ENCODE measurements around the gene NDUFS8. TPM values are rescaled to one million over a fixed set of nuclear protein-coding genes. Genes with fewer than 3 reads are reported as not detected.

NDUFS8 gene
- total RNA-seq, 5 donors from 2014 or later (not counting 1 experiment from before 2014, with no cell fraction given) = 76.9 to 102 (median 91.1) TPM

DNA sequence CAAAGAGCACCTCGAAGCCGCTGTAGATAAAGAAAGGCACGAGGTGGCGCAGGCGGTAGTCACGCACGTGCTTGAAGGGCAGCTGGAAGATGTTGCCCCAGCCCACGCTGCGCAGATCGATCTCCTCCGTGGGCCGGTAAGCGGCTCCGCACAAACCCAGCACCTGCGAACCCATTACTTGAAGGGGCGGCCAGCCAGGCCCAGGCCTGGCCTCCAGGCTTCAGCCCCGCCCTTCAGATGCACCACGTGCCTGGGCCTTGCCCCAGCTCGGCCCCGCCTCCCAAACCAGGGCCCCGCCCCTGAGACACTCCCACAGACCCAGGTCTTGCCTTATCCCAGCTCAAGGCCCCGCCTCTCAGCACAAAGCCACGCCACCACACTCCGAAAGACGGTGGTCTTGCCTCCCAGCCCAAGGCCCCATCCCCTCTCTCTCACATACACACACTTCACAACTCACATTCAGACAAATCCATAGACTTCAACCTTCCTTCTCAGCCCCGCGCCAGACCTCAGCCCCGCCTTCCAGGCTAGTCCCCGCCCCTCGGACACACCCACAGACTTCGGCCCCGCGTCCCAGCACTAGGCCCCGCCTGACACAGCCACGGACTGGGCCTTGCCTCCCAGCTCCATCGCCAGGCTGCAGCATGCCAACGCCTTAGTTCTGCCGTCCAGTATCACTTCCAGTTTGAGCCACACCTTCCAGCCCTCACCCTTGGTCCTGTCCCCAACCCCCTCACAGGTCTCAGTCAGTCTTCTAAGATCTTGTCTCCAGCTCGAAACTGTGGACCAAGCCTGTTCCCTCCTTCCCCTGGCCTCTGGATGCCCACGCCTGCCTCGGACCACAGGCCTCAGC lies 33.6 kb upstream of the NDUFS8 start:
- 89% methylated on average over 41 of the region's 41 CpGs for WGBS (ENCODE audit: insufficient coverage)
- Mint-ChIP-seq H3K36me3 (no peaks in the 10 kb centered on the region), H3K4me1 (peaks cover 18 to 29% (median 27%) of the 10 kb centered on the region in 3 donors), H3K27ac (no peak overlapping the region), H3K27me3 (peaks cover 0 to under 1% of the 10 kb centered on the region in 2 donors), H3K9me3 (no peaks in the 10 kb centered on the region), H3K4me3 (no peak overlapping the region)
- Histone ChIP-seq H3K27me3 (replicated peaks in 1 of 2; ENCODE audit: control insufficient read depth in 2 of 2, extremely low read depth in 1 of 2, insufficient read depth in 2 of 2, low read length in 1 of 2) (no peaks in the 10 kb centered on the region), H3K4me3 (ENCODE audit: control insufficient read depth in 1 of 2, extremely low read depth in 1 of 2, low read length in 1 of 2) (no peak overlapping the region), H3K9me3 (no peaks in the 10 kb centered on the region), H3K4me1 (ENCODE audit: control insufficient read depth in 1 of 2, extremely low read depth in 1 of 2, insufficient read depth in 2 of 2, low read length in 2 of 2) (peaks cover 2 to 37% of the 10 kb centered on the region in 2 experiments), H3K27ac (ENCODE audit: low read length) (no peak overlapping the region), H3K36me3 (ENCODE audit: control insufficient read depth in 2 of 2, extremely low read depth in 1 of 2, insufficient read depth in 1 of 2, low read length in 1 of 2) (peaks cover 0 to 6% of the 10 kb centered on the region in 2 donors)
- ATAC-seq (replicated peaks in 1 of 4) (peak in 1 of 4 experiments; percentile 67), DNase-seq (peak in 9 of 35 experiments; percentile 12 to 48 (median 26))
- CTCF ChIA-PET = no interaction called here
- POLR2A ChIA-PET = no interaction called here

DNA sequence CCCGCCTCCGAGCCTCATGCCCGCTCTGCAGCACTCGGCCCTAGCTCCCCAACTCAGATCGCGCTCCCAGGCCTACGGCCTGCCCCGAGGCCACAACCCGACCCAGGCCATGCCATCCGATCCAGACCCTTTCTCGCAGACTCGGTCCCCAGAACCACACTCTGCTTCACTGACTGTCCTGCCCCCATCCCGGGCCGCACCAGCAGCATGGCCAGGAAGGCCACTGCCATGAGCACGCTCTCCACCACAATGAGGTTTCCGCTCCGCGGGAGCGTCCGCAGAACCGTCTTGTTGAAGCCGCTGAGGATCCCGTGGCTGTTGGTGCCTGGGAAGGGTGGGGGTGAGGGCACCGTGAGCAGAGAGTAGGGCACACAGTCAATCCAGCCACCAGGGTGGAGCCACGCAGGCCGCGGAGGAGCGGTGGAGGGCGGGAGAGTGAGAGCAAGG lies 33.0 kb upstream of the NDUFS8 start:
- CTCF ChIA-PET = no interaction called here

DNA sequence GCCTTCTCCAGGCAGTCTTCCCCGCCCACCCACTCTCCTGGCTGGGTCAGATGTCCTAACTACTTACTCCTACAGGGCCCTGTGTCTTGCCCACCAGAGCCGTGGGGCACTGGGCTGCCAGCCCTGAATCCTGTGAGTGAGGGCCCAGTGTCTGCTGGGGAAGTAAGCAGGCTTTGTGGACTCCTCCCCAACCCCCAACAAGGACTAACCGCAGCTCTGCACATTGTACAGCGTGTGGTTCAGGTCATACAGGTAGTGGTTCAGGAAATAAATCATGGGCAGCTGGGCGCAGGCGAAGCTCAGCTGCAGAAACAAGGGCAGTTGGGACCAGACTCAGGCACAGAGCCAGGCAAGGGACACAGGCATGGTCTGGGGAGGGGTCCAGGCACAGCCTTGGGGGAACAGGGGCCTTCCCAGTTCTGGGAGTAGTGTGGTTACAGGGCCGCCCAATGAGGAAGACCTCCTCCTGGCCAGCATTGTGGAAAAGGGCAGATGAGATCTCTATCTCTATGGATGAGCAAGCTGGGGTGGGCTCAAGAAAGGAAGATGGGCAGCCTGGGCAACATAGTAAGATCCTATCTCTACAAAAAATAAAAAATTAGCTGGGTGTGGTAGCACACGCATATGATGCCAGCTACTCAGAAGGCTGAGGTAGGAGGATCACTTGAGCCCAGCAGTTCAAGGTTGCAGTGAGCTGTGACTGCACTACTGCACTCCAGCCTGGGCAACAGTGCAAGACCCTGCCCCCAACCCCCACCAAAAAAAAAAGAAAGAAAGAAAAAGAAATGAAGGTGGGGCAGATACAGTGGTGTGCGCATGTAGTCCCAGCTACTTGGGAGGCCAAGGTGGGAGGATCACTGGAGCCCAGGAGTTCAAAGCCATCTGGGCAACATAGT lies 32.1 kb upstream of the NDUFS8 start:
- 60% methylated on average over 3 of the region's 9 CpGs for WGBS (ENCODE audit: insufficient coverage)
- DNase-seq = peak in 1 of 35 experiments; percentile 26
- peak in 2 of 4 experiments; percentile 34 to 39 for ATAC-seq (replicated peaks in 1 of 4)

More for the DNA sequence above, 33.0 kb upstream of the NDUFS8 start:
- Histone ChIP-seq H3K4me1 (ENCODE audit: control insufficient read depth in 1 of 2, extremely low read depth in 1 of 2, insufficient read depth in 2 of 2, low read length in 2 of 2) (peaks cover 2 to 38% of the 10 kb centered on the region in 2 experiments), H3K4me3 (ENCODE audit: control insufficient read depth in 1 of 2, extremely low read depth in 1 of 2, low read length in 1 of 2) (no peak overlapping the region), H3K27me3 (replicated peaks in 1 of 2; ENCODE audit: control insufficient read depth in 2 of 2, extremely low read depth in 1 of 2, insufficient read depth in 2 of 2, low read length in 1 of 2) (no peaks in the 10 kb centered on the region), H3K9me3 (no peaks in the 10 kb centered on the region), H3K36me3 (ENCODE audit: control insufficient read depth in 2 of 2, extremely low read depth in 1 of 2, insufficient read depth in 1 of 2, low read length in 1 of 2) (peaks cover 0 to 6% of the 10 kb centered on the region in 2 donors), H3K27ac (ENCODE audit: low read length) (no peak overlapping the region)
- POLR2A ChIA-PET = no interaction called here
- WGBS (ENCODE audit: insufficient coverage) = 86% methylated on average over 28 of the region's 29 CpGs
- no peak for DNase-seq
- Mint-ChIP-seq H3K36me3 (no peaks in the 10 kb centered on the region), H3K9me3 (no peaks in the 10 kb centered on the region), H3K27ac (no peak overlapping the region), H3K4me3 (no peak overlapping the region), H3K27me3 (no peaks in the 10 kb centered on the region), H3K4me1 (peaks cover 18 to 34% (median 30%) of the 10 kb centered on the region in 3 donors)
- no peak for ATAC-seq (replicated peaks in 1 of 4)

DNA sequence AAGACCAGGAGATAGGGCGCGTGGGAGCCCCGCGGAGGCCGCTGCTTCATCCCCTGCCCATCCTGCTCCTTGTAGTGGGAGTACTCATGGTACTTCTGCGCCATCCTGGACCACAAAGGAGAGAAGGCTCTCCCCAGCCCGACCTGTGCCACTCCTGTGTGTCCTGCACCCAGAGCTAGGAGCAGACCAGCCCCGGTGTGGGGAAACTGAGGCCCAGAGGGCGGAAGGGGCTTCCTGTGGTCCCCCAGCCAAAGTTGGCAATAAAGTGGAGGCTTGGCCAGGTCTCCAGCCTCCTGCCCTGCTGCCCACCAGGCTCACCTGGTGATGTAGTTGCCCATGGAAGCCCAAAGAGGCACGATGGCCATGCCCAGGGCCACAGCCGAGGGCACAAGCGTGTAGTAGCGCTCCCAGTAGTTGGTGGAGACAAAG lies 31.3 kb upstream of the NDUFS8 start:
- Mint-ChIP-seq H3K36me3 (no peaks in the 10 kb centered on the region), H3K4me3 (no peak overlapping the region), H3K9me3 (no peaks in the 10 kb centered on the region), H3K27ac (no peak overlapping the region), H3K4me1 (peaks cover 15 to 37% (median 34%) of the 10 kb centered on the region in 3 donors), H3K27me3 (no peaks in the 10 kb centered on the region)
- DNase-seq = no peak
- ATAC-seq (replicated peaks in 1 of 4) = no peak
- 96% methylated on average over 13 of the region's 13 CpGs for WGBS (ENCODE audit: insufficient coverage)
- POLR2A ChIA-PET = no interaction called here
- Histone ChIP-seq H3K27ac (ENCODE audit: low read length) (no peak overlapping the region), H3K27me3 (replicated peaks in 1 of 2; ENCODE audit: control insufficient read depth in 2 of 2, extremely low read depth in 1 of 2, insufficient read depth in 2 of 2, low read length in 1 of 2) (no peaks in the 10 kb centered on the region), H3K36me3 (ENCODE audit: control insufficient read depth in 2 of 2, extremely low read depth in 1 of 2, insufficient read depth in 1 of 2, low read length in 1 of 2) (peaks cover 0 to 6% of the 10 kb centered on the region in 2 donors), H3K9me3 (no peaks in the 10 kb centered on the region), H3K4me1 (ENCODE audit: control insufficient read depth in 1 of 2, extremely low read depth in 1 of 2, insufficient read depth in 2 of 2, low read length in 2 of 2) (peaks cover 2 to 43% of the 10 kb centered on the region in 2 experiments), H3K4me3 (ENCODE audit: control insufficient read depth in 1 of 2, extremely low read depth in 1 of 2, low read length in 1 of 2) (no peak overlapping the region)
- CTCF ChIA-PET = no interaction called here

More for the DNA sequence above, 32.1 kb upstream of the NDUFS8 start:
- POLR2A ChIA-PET = interaction anchor here in 1 of 2 donors (0.5 to 0.6 kb wide), 2 partner anchors 276 to 1421 kb away, joined by 3 to 5 read pairs; no protein-coding TSS in a partner anchor
- CTCF ChIA-PET = interaction anchor here in 1 of 2 donors (0.7 kb wide), 1 partner anchor 1889 kb away, joined by 3 read pairs; no protein-coding TSS in a partner anchor
- Histone ChIP-seq H3K4me1 (ENCODE audit: control insufficient read depth in 1 of 2, extremely low read depth in 1 of 2, insufficient read depth in 2 of 2, low read length in 2 of 2) (peaks cover 2 to 46% of the 10 kb centered on the region in 2 experiments), H3K9me3 (no peaks in the 10 kb centered on the region), H3K27ac (ENCODE audit: low read length) (no peak overlapping the region), H3K27me3 (replicated peaks in 1 of 2; ENCODE audit: control insufficient read depth in 2 of 2, extremely low read depth in 1 of 2, insufficient read depth in 2 of 2, low read length in 1 of 2) (no peaks in the 10 kb centered on the region), H3K36me3 (ENCODE audit: control insufficient read depth in 2 of 2, extremely low read depth in 1 of 2, insufficient read depth in 1 of 2, low read length in 1 of 2) (peaks cover 0 to 6% of the 10 kb centered on the region in 2 donors), H3K4me3 (ENCODE audit: control insufficient read depth in 1 of 2, extremely low read depth in 1 of 2, low read length in 1 of 2) (no peak overlapping the region)
- Mint-ChIP-seq H3K27ac (peak overlapping the region; percentile 63 to 69), H3K36me3 (no peaks in the 10 kb centered on the region), H3K4me1 (peaks cover 18 to 40% (median 36%) of the 10 kb centered on the region in 3 donors), H3K9me3 (no peaks in the 10 kb centered on the region), H3K4me3 (peak overlapping the region in 1 of 3 donors; percentile 21), H3K27me3 (no peaks in the 10 kb centered on the region)

DNA sequence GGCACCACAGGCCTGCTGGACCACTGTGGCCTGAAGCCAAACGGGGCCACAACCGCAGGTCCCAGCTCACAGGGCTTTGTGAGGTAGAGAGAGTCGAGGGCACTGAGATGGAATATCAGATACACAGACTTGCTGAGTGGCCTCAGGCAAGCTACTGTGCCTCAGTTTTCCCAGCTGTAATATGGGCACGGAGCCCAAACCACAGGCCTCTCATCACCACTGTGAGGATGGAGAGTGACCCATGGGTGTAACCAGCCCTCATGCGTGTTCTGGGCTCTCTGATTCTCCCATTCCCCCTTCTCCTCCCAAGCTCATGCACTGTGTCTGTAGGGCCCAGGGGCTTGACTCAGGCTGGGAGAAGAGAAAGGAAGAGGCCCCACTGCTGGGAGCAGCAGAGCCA lies 30.8 kb upstream of the NDUFS8 start:
- Histone ChIP-seq H3K4me1 (ENCODE audit: control insufficient read depth in 1 of 2, extremely low read depth in 1 of 2, insufficient read depth in 2 of 2, low read length in 2 of 2) (peaks cover 2 to 45% of the 10 kb centered on the region in 2 experiments), H3K9me3 (no peaks in the 10 kb centered on the region), H3K36me3 (ENCODE audit: control insufficient read depth in 2 of 2, extremely low read depth in 1 of 2, insufficient read depth in 1 of 2, low read length in 1 of 2) (peaks cover 0 to 6% of the 10 kb centered on the region in 2 donors), H3K27me3 (replicated peaks in 1 of 2; ENCODE audit: control insufficient read depth in 2 of 2, extremely low read depth in 1 of 2, insufficient read depth in 2 of 2, low read length in 1 of 2) (no peaks in the 10 kb centered on the region), H3K4me3 (ENCODE audit: control insufficient read depth in 1 of 2, extremely low read depth in 1 of 2, low read length in 1 of 2) (no peak overlapping the region), H3K27ac (ENCODE audit: low read length) (no peak overlapping the region)
- CTCF ChIA-PET = no interaction called here
- DNase-seq (no peak), ATAC-seq (replicated peaks in 1 of 4) (no peak)
- no peaks in the 10 kb centered on the region for H3K9me3 Mint-ChIP-seq
- H3K36me3 Mint-ChIP-seq = no peaks in the 10 kb centered on the region
- no peak overlapping the region for H3K27ac Mint-ChIP-seq
- H3K27me3 Mint-ChIP-seq = no peaks in the 10 kb centered on the region
- POLR2A ChIA-PET = no interaction called here
- H3K4me3 Mint-ChIP-seq = no peak overlapping the region
- peaks cover 18 to 40% (median 32%) of the 10 kb centered on the region in 3 donors for H3K4me1 Mint-ChIP-seq
- WGBS (ENCODE audit: insufficient coverage) = 87% methylated on average over 3 of the region's 5 CpGs

DNA sequence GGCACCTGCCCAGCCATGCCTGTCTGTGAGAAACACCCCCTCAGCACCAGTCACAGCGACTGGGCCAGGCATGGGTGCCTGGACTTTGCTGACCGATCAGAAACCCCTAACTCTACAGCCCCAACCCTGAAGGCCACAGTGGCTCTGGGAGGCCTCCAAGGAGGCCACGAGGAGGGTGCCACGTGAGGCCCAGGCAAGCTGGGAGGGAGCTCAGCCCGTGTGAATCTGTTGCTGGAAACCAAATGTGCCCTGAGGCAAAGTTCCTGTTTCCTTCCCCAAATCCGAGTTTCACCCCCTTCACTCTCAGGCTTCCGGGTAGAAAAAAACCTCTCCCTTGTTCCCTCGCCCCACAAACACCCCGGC lies 27.9 kb upstream of the NDUFS8 start:
- Histone ChIP-seq H3K36me3 (ENCODE audit: control insufficient read depth in 2 of 2, extremely low read depth in 1 of 2, insufficient read depth in 1 of 2, low read length in 1 of 2) (peaks cover 0 to 6% of the 10 kb centered on the region in 2 donors), H3K27ac (ENCODE audit: low read length) (peak overlapping the region; percentile 28), H3K27me3 (replicated peaks in 1 of 2; ENCODE audit: control insufficient read depth in 2 of 2, extremely low read depth in 1 of 2, insufficient read depth in 2 of 2, low read length in 1 of 2) (no peaks in the 10 kb centered on the region), H3K4me3 (ENCODE audit: control insufficient read depth in 1 of 2, extremely low read depth in 1 of 2, low read length in 1 of 2) (no peak overlapping the region), H3K9me3 (no peaks in the 10 kb centered on the region), H3K4me1 (ENCODE audit: control insufficient read depth in 1 of 2, extremely low read depth in 1 of 2, insufficient read depth in 2 of 2, low read length in 2 of 2) (peaks cover 2 to 41% of the 10 kb centered on the region in 2 experiments)
- no peaks in the 10 kb centered on the region for H3K27me3 Mint-ChIP-seq
- peak overlapping the region; percentile 71 to 83 (median 73) for H3K4me3 Mint-ChIP-seq
- ATAC-seq (replicated peaks in 1 of 4) (no peak), DNase-seq (peak in 1 of 35 experiments; percentile 9)
- no peaks in the 10 kb centered on the region for H3K36me3 Mint-ChIP-seq
- POLR2A ChIA-PET = interaction anchor here in 1 of 2 donors (0.7 kb wide), 1 partner anchor 209 kb away, joined by 3 read pairs; no protein-coding TSS in a partner anchor
- H3K9me3 Mint-ChIP-seq = no peaks in the 10 kb centered on the region
- 72% methylated on average over 9 of the region's 9 CpGs for WGBS (ENCODE audit: insufficient coverage)
- H3K4me1 Mint-ChIP-seq = peaks cover 22 to 37% (median 30%) of the 10 kb centered on the region in 3 donors
- H3K27ac Mint-ChIP-seq = peak overlapping the region; percentile 83 to 86
- CTCF ChIA-PET = no interaction called here
